ENCODE measurements around the gene CALN1.
A peak's percentile ranks its signal among the peaks of the same experiment; 100 is the strongest.

Gene CALN1

DNA sequence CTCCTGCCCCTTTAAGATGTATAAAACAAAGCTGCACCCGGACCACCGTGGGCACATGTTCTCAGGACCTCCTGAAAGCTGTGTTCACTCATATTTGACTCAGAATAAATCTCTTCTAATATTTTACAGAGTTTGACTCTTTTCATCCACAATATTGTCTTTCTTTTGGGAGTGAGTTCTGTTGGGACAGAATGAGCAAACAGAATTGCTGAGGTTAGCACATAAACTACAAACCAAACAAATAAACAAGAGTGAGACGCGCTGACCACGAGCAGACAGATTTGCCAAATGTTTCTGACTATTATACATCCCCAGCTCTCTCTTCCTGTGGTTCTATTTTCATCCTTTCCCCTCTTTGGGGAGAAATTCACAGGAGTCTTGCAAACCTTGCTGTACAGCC, 526.7 kb downstream of the CALN1 start:
- TF ChIP-seq, protein P1, sequence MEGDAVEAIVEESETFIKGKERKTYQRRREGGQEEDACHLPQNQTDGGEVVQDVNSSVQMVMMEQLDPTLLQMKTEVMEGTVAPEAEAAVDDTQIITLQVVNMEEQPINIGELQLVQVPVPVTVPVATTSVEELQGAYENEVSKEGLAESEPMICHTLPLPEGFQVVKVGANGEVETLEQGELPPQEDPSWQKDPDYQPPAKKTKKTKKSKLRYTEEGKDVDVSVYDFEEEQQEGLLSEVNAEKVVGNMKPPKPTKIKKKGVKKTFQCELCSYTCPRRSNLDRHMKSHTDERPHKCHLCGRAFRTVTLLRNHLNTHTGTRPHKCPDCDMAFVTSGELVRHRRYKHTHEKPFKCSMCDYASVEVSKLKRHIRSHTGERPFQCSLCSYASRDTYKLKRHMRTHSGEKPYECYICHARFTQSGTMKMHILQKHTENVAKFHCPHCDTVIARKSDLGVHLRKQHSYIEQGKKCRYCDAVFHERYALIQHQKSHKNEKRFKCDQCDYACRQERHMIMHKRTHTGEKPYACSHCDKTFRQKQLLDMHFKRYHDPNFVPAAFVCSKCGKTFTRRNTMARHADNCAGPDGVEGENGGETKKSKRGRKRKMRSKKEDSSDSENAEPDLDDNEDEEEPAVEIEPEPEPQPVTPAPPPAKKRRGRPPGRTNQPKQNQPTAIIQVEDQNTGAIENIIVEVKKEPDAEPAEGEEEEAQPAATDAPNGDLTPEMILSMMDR (IDR thresholded peaks at IDR 0.05; ENCODE audit: low read depth, low read length), result no peak
- DNase-seq (ENCODE audit: low read depth in 2 of 2), result no peak
- H3K4me3 ChIP-seq (replicated peaks in 1 of 2; ENCODE audit: low read depth in 2 of 2, low read length in 2 of 2), result no peak overlapping the region

DNA sequence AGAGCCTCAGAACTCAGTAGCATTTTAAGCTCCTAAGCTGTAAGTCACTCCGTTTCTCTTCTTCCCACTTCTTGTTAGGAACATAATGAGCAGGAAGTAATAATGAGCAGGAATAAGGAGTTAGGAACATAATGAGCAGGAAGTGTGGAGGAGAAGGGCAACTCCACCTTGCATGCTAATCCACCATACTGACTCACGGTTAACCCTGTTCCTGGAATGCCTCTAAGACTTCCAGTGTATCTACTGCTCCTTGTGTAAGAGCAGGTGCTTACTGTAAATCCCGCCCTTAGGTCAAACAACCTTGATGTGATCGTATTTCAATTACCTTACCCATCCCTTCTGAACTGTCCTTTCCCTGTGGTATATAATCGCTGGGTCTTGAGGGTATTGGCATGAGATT, 528.7 kb downstream of the CALN1 start:
- DNase-seq (ENCODE audit: low read depth in 2 of 2), result no peak
- H3K4me3 ChIP-seq (replicated peaks in 1 of 2; ENCODE audit: low read depth in 2 of 2, low read length in 2 of 2), result no peak overlapping the region
- TF ChIP-seq, protein P1 (IDR thresholded peaks at IDR 0.05; ENCODE audit: low read depth, low read length), result no peak

GRCh38 chr7:71871446-71871845, 540.7 kb downstream of the CALN1 start:
- DNase-seq (ENCODE audit: low read depth in 2 of 2), result no peak
- TF ChIP-seq, protein P1 (IDR thresholded peaks at IDR 0.05; ENCODE audit: low read depth, low read length), result no peak
- H3K4me3 ChIP-seq (replicated peaks in 1 of 2; ENCODE audit: low read depth in 2 of 2, low read length in 2 of 2), result no peak overlapping the region

DNA sequence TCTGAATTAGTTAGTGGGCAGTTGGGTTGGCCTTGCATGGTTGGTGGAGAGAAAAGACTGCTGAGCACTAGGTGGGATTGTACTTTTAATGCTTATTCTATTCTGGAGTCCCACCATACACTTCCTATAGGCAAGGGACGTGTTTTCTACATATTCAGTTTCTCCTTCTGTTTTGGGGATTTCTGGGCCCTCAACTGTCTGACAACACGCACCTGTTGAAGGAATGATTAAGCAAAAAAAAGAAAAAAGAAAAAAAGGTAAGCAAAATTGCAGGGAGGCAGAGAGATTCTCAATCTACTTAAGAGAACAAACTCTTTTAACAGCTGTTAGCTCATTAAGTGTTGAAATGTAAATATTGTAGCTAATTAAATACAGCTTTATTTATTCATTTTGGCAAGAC, 541.3 kb downstream of the CALN1 start:
- H3K4me3 ChIP-seq (replicated peaks in 1 of 2; ENCODE audit: low read depth in 2 of 2, low read length in 2 of 2), result no peak overlapping the region
- no peak for DNase-seq (ENCODE audit: low read depth in 2 of 2)
- TF ChIP-seq, protein P1 (IDR thresholded peaks at IDR 0.05; ENCODE audit: low read depth, low read length), result no peak

GRCh38 chr7:71868797-71869196, 543.3 kb downstream of the CALN1 start:
- no peak overlapping the region for H3K4me3 ChIP-seq (replicated peaks in 1 of 2; ENCODE audit: low read depth in 2 of 2, low read length in 2 of 2)
- peak in 1 of 2 donors; percentile 27 for DNase-seq (ENCODE audit: low read depth in 2 of 2)
- TF ChIP-seq, protein P1 (IDR thresholded peaks at IDR 0.05; ENCODE audit: low read depth, low read length), result no peak

- TF ChIP-seq, protein P1 (IDR thresholded peaks at IDR 0.05; ENCODE audit: low read depth, low read length), result no peak
- no peak overlapping the region for H3K4me3 ChIP-seq (replicated peaks in 1 of 2; ENCODE audit: low read depth in 2 of 2, low read length in 2 of 2)
- no peak for DNase-seq (ENCODE audit: low read depth in 2 of 2)
Measured at GRCh38 chr7:71867626-71868025, 544.5 kb downstream of the CALN1 start.

DNA sequence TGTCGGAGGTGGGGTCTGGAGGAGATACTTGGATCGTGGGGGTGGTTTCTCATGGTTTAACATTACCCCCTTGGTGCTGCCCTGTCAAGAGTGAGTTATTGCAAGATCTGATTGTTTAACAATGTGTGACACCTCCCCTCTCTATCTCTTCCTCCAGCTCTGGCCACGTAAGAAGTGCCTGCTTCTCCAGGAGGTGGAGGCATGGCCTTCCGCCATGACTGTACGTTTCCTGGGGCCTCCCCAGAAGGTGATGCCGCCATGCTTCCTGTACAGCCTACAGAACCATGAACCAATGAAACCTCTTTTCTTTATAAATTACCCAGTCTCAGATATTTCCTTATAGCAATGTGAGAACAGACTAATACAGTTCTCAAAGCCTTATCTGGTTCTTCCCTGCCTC, 547.0 kb downstream of the CALN1 start:
- no peak for DNase-seq (ENCODE audit: low read depth in 2 of 2)
- TF ChIP-seq, protein P1 (IDR thresholded peaks at IDR 0.05; ENCODE audit: low read depth, low read length), result no peak
- no peak overlapping the region for H3K4me3 ChIP-seq (replicated peaks in 1 of 2; ENCODE audit: low read depth in 2 of 2, low read length in 2 of 2)
